Dermis microvascular lymphatic vessel endothelial cell (primary cell): ENCODE results near the gene FAM53B. TPM values are rescaled to one million over a fixed set of nuclear protein-coding genes. Genes with fewer than 3 reads are reported as not detected.

Source experiments
- DNase-seq, 2 donors: peaks; one replicate each; pipeline versions ENCODE4 v3.0.0 to v3.0.0-alpha.2; 2010; ENCODE audit warnings: low read depth in 2 of 2
- total RNA-seq: library from RNA; depleted of rRNA; stranded (reverse); fragments of >200 nt; gene quantifications from 2 replicates; pipeline ENCODE4 v1.2.1, GENCODE V29; 2014

Gene FAM53B
- total RNA-seq, 1 donor from 2014 or later, result 14.9 TPM

GRCh38 chr10:124587811-124588211, 156.4 kb downstream of the FAM53B start:
- DNase-seq, result no peak

- DNase-seq, result no peak
These were observed 158.0 kb downstream of the FAM53B start for GRCh38 chr10:124586142-124586541.

- no peak for DNase-seq
These were observed 165.2 kb downstream of the FAM53B start for GRCh38 chr10:124579011-124579399.

- DNase-seq, result no peak
These were observed 165.8 kb downstream of the FAM53B start for GRCh38 chr10:124578231-124579010.

GRCh38 chr10:124577651-124578050, 166.5 kb downstream of the FAM53B start:
- no peak for DNase-seq

GRCh38 chr10:124576526-124577420, 167.4 kb downstream of the FAM53B start:
- no peak for DNase-seq

GRCh38 chr10:124575107-124576035, 168.8 kb downstream of the FAM53B start:
- no peak for DNase-seq

- DNase-seq, result no peak
These were observed 169.6 kb downstream of the FAM53B start for GRCh38 chr10:124574456-124575070.

GRCh38 chr10:124573726-124574455, 170.3 kb downstream of the FAM53B start:
- no peak for DNase-seq

- no peak for DNase-seq
These were observed 171.4 kb downstream of the FAM53B start for GRCh38 chr10:124572751-124573150.

GRCh38 chr10:124570646-124571045, 173.5 kb downstream of the FAM53B start:
- no peak for DNase-seq

GRCh38 chr10:124569623-124570470, 174.3 kb downstream of the FAM53B start:
- DNase-seq, result no peak

Other genes starting within 250 kb of the FAM53B start
- 11.1 and 11.6 TPM in 2 replicates for gene EEF1AKMT2, start 47.5 kb upstream of the FAM53B start, total RNA-seq
- gene ABRAXAS2, start 57.4 kb upstream of the FAM53B start, total RNA-seq, result 10.0 and 10.1 TPM in 2 replicates
- gene ZRANB1, start 197.7 kb upstream of the FAM53B start, total RNA-seq, result 15.1 and 19.7 TPM in 2 replicates